ENCODE data around the gene NOXRED1. TPM values are rescaled to one million over a fixed set of nuclear protein-coding genes. Genes with fewer than 3 reads are reported as not detected.

The NOXRED1 gene
- total RNA-seq, 4 donors from 2014 or later = 1.2 to 2.8 TPM; not detected in 2

- H3K4me3 ChIP-seq = no peak overlapping the region
- H3K4me1 ChIP-seq = peaks cover 0 to 15% (median 0%) of the 10 kb centered on the region in 4 donors
- no peak for DNase-seq
- H3K27ac ChIP-seq = no peak overlapping the region
- H3K27me3 ChIP-seq = no peaks in the 10 kb centered on the region
- H3K36me3 ChIP-seq = no peaks in the 10 kb centered on the region
- no peak for TF ChIP-seq POLR2A (IDR thresholded peaks at IDR 0.05)
- no peak for TF ChIP-seq CTCF (IDR thresholded peaks at IDR 0.05)
- no peaks in the 10 kb centered on the region for H3K9me3 ChIP-seq
Measured at GRCh38 chr14:77378701-77379100, 44.6 kb downstream of the NOXRED1 start.

GRCh38 chr14:77377502-77377844, 45.9 kb downstream of the NOXRED1 start:
- H3K9me3 ChIP-seq = no peaks in the 10 kb centered on the region
- H3K36me3 ChIP-seq = no peaks in the 10 kb centered on the region
- TF ChIP-seq CTCF (IDR thresholded peaks at IDR 0.05) (no peak), POLR2A (IDR thresholded peaks at IDR 0.05) (no peak)
- DNase-seq = no peak
- no peaks in the 10 kb centered on the region for H3K27me3 ChIP-seq
- peaks cover 0 to 15% (median 0%) of the 10 kb centered on the region in 4 donors for H3K4me1 ChIP-seq
- peak overlapping the region; percentile 80 to 98 (median 90) for H3K4me3 ChIP-seq
- H3K27ac ChIP-seq = peak overlapping the region in 2 of 4 donors; percentile 75 to 95

GRCh38 chr14:77376771-77377501, 46.4 kb downstream of the NOXRED1 start, which contains the start of the genes SAMD15 and TMED8:
TSS of gene SAMD15 (plus strand) at chr14:77377379. CDS start at chr14:77377419, 40 bp downstream.
TSS of gene TMED8 (minus strand) at chr14:77377094. CDS start at chr14:77377053, 41 bp downstream.
- H3K36me3 ChIP-seq = no peaks in the 10 kb centered on the region

GRCh38 chr14:77375973-77376770, 47.2 kb downstream of the NOXRED1 start:
- peaks cover 0 to 15% (median 0%) of the 10 kb centered on the region in 4 donors for H3K4me1 ChIP-seq
- H3K4me3 ChIP-seq = peak overlapping the region; percentile 80 to 98 (median 90)
- no peaks in the 10 kb centered on the region for H3K36me3 ChIP-seq
- TF ChIP-seq CTCF (IDR thresholded peaks at IDR 0.05) (no peak), POLR2A (IDR thresholded peaks at IDR 0.05) (no peak)
- H3K27ac ChIP-seq = peak overlapping the region; percentile 75 to 95 (median 82)
- DNase-seq = peak in 2 of 3 donors; percentile 35 to 52
- no peaks in the 10 kb centered on the region for H3K27me3 ChIP-seq
- no peaks in the 10 kb centered on the region for H3K9me3 ChIP-seq

More at GRCh38 chr14:77376771-77377501, 46.4 kb downstream of the NOXRED1 start, which contains the start of the genes SAMD15 and TMED8:
- peaks cover 0 to 15% (median 0%) of the 10 kb centered on the region in 4 donors for H3K4me1 ChIP-seq
- H3K27me3 ChIP-seq = no peaks in the 10 kb centered on the region
- no peaks in the 10 kb centered on the region for H3K9me3 ChIP-seq
- peak within 1 kb of the TSS; percentile 75 to 95 (median 82) for H3K27ac ChIP-seq
- peak within 1 kb of the TSS; percentile 80 to 98 (median 90) for H3K4me3 ChIP-seq
- peak in 3 of 6 experiments; percentile 11 to 43 (median 38) for TF ChIP-seq CTCF (IDR thresholded peaks at IDR 0.05)
- TF ChIP-seq POLR2A (IDR thresholded peaks at IDR 0.05) = peak; percentile 7 to 44
- peak; percentile 80 to 92 (median 87) for DNase-seq

GRCh38 chr14:77375164-77375950, 48.0 kb downstream of the NOXRED1 start:
- Histone ChIP-seq H3K27me3 (no peaks in the 10 kb centered on the region), H3K27ac (peak overlapping the region in 2 of 4 donors; percentile 84 to 95), H3K4me1 (peaks cover 0 to 15% (median 0%) of the 10 kb centered on the region in 4 donors), H3K4me3 (peak overlapping the region in 3 of 4 donors; percentile 80 to 93 (median 87)), H3K9me3 (no peaks in the 10 kb centered on the region), H3K36me3 (no peaks in the 10 kb centered on the region)
- no peak for TF ChIP-seq CTCF (IDR thresholded peaks at IDR 0.05)
- no peak for TF ChIP-seq POLR2A (IDR thresholded peaks at IDR 0.05)
- no peak for DNase-seq
